ENCODE results near the gene PCDHGA8. TPM values are rescaled to one million over a fixed set of nuclear protein-coding genes. Genes with fewer than 3 reads are reported as not detected.

PCDHGA8 gene
- total RNA-seq (2022; extraction: Qiagen RNA extraction) = 0.03 to 0.05 TPM (median 0.04 TPM) in 3 of 5 replicates, not detected in the others

GRCh38 chr5:141392429-141393198 lies at the start of gene PCDHGA8:
Gene PCDHGA8, plus strand, starts transcription at chr5:141392633. Its CDS starts 181 bp downstream, at chr5:141392814.

GRCh38 chr5:141343242-141343952 lies 49.0 kb upstream of the PCDHGA8 start, which contains the start of gene PCDHGA3:
Gene PCDHGA3, plus strand, starts transcription at chr5:141343829. Its CDS starts 205 bp downstream, at chr5:141344034.

GRCh38 chr5:141349917-141350619 lies 42.4 kb upstream of the PCDHGA8 start, which contains the start of gene PCDHGB1:
Gene PCDHGB1, plus strand, starts transcription at chr5:141350099. Its CDS starts 162 bp downstream, at chr5:141350261.

GRCh38 chr5:141354900-141355469 lies 37.4 kb upstream of the PCDHGA8 start, which contains the start of gene PCDHGA4:
Gene PCDHGA4, plus strand, starts transcription at chr5:141355021. Its CDS starts 87 bp downstream, at chr5:141355108.

GRCh38 chr5:141359790-141360426 lies 32.5 kb upstream of the PCDHGA8 start, which contains the start of gene PCDHGB2:
Gene PCDHGB2, plus strand, starts transcription at chr5:141359994. Its CDS starts 142 bp downstream, at chr5:141360136.

GRCh38 chr5:141363952-141364660 lies 28.3 kb upstream of the PCDHGA8 start, which contains the start of gene PCDHGA5:
Gene PCDHGA5, plus strand, starts transcription at chr5:141364162. Its CDS starts 169 bp downstream, at chr5:141364331.

GRCh38 chr5:141369994-141370848 lies 22.2 kb upstream of the PCDHGA8 start, which contains the start of gene PCDHGB3:
Gene PCDHGB3, plus strand, starts transcription at chr5:141370242. Its CDS starts 153 bp downstream, at chr5:141370395.

GRCh38 chr5:141373673-141374317 lies 18.6 kb upstream of the PCDHGA8 start, which contains the start of gene PCDHGA6:
Gene PCDHGA6, plus strand, starts transcription at chr5:141373891. Its CDS starts 193 bp downstream, at chr5:141374084.

GRCh38 chr5:141382469-141383294 lies 9.8 kb upstream of the PCDHGA8 start, which contains the start of gene PCDHGA7:
Gene PCDHGA7, plus strand, starts transcription at chr5:141382742. Its CDS starts 158 bp downstream, at chr5:141382900.

GRCh38 chr5:141387557-141388311 lies 4.7 kb upstream of the PCDHGA8 start, which contains the start of gene PCDHGB4:
Gene PCDHGB4, plus strand, starts transcription at chr5:141387698. Its CDS starts 187 bp downstream, at chr5:141387885.

GRCh38 chr5:141397756-141398551 lies 5.5 kb downstream of the PCDHGA8 start, which contains the start of gene PCDHGB5:
Gene PCDHGB5, plus strand, starts transcription at chr5:141397947. Its CDS starts 181 bp downstream, at chr5:141398128.

GRCh38 chr5:141402553-141403243 lies 10.3 kb downstream of the PCDHGA8 start, which contains the start of gene PCDHGA9:
Gene PCDHGA9, plus strand, starts transcription at chr5:141402778. Its CDS starts 175 bp downstream, at chr5:141402953.

GRCh38 chr5:141407790-141408505 lies 15.5 kb downstream of the PCDHGA8 start, which contains the start of gene PCDHGB6:
Gene PCDHGB6, plus strand, starts transcription at chr5:141408021. Its CDS starts 182 bp downstream, at chr5:141408203.

GRCh38 chr5:141412854-141413539 lies 20.6 kb downstream of the PCDHGA8 start, which contains the start of gene PCDHGA10:
Gene PCDHGA10, plus strand, starts transcription at chr5:141412987. Its CDS starts 189 bp downstream, at chr5:141413176.

All from A549 treated with dexamethasone at 1 μM for 4 hours (cell line).